HG03354 (cell line): Measurements from ENCODE around the gene THAP3.
"Not testable (repeated sequence)": the region's sequence is repeated elsewhere in the genome, so short reads cannot be mapped to it uniquely, and the experiment has no call there.

Experiments used
- ATAC-seq: cut with Tn5 transposase; IDR thresholded peaks from one replicate; pipeline ENCODE4 v1.9.1; 2021; ENCODE audit warnings: mild to moderate bottlenecking; ENCODE audit not compliant: unreplicated experiment, poor library complexity, severe bottlenecking

The THAP3 gene

DNA sequence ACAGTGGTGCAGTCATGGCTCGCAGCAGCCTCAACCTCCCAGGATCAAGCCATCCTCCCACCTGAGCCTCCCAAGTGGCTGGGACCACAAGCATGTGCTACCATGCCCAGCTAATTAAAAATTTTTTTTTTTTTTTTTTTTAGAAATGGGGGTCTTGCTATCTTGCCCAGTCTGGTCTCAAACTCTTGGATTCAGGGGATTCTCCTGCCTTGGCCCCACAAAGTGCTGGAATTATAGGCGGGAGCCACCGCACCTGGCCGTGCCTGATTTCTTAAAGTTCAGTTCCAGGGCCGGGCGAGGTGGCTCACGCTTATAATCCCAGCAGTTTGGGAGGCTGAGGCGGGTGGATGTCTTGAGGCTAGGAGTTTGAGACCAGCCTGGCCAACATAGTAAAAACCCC lies 6.4 kb downstream of the THAP3 start:
- no peak for ATAC-seq

DNA sequence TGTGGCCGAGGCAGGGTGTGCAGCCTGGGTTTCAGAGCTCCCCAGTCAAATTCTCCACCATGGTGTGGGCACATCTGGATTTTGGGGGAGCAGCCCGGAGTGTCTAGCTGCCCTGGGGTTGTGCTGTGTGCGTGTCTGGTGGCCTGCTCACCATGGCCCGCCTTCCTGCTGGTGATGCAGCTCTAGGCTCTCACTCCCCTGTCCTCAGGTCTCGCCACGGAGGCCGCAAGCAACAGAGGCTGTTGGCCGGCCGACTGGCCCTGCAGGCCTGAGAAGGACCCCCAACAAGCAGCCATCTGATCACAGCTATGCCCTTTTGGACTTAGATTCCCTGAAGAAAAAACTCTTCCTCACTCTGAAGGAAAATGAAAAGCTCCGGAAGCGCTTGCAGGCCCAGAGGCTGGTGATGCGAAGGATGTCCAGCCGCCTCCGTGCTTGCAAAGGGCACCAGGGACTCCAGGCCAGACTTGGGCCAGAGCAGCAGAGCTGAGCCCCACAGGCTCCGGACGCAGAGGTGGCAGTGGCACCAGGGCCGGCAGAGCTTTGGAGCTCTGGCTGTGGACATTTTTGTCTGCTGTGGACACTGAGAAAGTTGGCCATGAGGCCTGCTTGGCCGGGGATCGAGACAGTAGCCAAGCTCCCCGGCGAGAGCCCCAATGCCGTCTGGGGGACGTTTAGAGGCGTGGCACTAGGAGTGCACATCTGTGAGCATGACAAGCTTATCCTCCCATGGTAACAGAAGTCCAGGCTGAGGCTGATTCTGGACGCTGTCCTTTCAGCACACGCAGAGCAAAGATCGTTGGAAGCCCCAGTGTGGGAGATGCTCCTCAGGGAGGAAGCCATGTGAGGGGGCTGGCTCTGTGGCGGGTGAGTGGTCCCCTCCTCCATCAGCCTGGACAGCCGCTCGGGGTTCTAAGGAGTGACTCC lies 8.2 kb downstream of the THAP3 start:
- no peak for ATAC-seq

- ATAC-seq = no peak
Observed at GRCh38 chr1:6634371-6635052, 9.8 kb downstream of the THAP3 start.

- ATAC-seq = no peak
Observed at GRCh38 chr1:6635161-6635909, 10.7 kb downstream of the THAP3 start.

GRCh38 chr1:6635910-6636760 lies 11.5 kb downstream of the THAP3 start:
- no peak for ATAC-seq

DNA sequence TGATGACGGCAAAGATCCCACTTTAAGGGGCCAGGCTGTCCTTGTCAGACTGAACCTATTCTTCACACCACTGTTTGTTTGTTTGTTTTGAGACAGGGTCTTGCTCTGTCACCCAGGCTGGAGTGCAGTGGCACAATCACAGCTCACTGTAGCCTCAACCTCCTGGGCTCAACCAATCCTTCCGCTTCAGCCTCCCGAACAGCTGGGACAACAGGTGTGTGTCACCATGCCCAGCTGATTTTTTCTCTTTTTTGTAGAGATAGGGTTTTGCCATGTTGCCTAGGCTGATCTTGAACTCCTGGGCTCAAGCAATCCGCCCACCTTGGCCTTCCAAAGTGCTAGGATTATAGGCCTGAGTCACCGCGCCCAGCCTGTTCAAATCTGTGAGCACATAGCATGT lies 12.1 kb downstream of the THAP3 start:
- not testable (repeated sequence) for ATAC-seq

GRCh38 chr1:6637770-6638169 lies 13.1 kb downstream of the THAP3 start:
- ATAC-seq = no peak

DNA sequence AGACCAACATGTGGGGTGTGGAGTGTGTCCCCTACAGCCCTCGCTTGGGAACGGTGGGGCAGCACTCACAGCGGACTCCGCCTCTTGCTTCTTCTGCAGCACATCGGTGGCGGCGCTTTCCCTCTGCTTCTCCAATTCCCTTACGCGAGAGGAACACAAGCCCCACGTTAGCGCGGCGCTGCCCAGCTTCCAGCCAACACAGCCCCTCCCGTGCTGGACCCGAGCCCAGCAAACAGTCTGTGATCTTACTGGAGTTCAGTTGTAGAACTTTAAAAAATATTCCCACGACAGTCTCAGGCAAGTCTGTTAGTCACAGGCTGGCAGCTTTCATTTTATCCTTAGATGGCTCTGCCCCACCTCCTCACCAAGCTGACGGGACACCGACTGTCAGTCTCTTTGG lies 13.6 kb downstream of the THAP3 start:
- no peak for ATAC-seq

GRCh38 chr1:6640867-6641266 lies 16.2 kb downstream of the THAP3 start:
- not testable (repeated sequence) for ATAC-seq

- ATAC-seq = no peak
Observed at GRCh38 chr1:6645018-6645417, 20.4 kb downstream of the THAP3 start.

- no peak for ATAC-seq
Observed at GRCh38 chr1:6646499-6647148, 22.0 kb downstream of the THAP3 start.

- no peak for ATAC-seq
Observed at GRCh38 chr1:6648556-6648955, 23.9 kb downstream of the THAP3 start.

DNA sequence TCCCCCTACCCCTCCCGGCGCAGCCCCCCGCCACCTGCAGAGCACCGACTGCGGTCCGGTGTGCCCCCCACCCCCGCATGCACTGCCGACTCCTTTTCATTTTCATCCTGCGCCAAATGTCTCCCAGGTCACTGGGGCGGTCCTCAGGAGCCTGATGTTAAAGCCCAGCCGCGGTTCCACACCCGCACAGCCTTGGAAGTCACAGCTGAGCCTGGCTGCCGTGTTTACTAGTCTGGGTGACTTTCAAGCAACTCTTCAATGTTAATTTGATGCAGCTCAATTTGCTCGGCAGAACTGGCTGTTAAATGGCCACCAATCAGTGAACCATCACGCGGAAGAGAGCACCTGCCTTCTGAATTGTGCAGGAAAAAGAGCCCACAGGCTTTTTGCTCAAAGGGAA lies 27.2 kb downstream of the THAP3 start:
- ATAC-seq = no peak

DNA sequence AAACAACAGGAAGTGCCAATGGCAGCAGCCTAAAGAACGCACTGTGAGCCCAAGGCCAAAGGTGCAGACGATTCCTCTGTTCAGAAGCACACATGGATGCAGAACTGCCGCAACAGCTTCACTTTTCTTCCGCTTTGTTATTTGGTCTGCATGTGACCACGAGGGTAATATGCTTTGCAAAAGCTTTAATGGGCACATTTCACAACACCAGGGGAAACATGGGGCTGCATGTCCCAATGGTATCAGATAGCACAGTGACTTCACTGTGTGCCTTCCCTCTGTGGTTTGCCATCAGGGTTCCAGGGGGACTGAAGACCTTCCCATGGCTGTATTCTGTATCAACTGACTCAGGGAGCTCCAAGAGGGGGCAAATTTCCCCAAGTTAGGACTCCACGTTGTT lies 28.3 kb downstream of the THAP3 start:
- ATAC-seq = no peak

DNA sequence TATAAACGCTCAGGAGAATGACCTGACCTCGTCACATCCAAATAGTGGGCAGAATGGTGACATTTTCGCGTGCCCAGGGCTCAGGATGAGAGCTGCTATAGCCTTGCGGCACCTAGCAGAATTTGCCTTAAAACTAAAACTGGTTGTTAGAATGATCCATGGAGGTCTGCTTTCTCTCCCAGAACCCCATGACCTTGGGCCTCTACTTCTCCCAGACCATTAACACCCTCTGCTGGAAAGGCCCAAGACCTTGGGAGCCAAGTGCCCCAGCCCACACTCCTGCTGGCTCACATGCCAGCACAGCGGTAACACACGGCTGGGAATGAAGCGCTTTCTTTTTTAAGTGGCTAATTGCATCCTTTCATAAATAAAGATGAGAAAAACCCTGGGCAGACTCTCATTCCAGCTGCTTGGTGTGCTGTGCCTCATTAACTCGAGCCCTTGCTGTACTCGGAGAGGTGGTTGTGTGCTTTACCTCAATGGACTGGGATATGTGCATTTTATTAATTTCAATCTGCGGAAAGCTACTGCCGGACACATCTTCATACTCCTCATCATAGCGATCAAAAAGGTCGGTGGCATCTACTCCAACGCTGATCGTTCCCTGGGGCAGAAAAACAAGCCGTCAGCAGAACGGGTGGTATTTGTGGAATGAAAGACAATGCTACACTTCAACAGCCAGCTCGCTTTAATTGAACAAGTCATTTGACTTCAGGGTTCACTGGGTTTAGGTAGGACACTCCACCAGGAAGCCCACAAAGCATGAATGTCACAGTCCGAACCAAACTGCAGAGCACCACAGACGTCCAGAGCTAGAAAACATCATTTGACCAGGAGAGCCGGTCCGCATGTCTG lies 29.0 kb downstream of the THAP3 start:
- no peak for ATAC-seq

DNA sequence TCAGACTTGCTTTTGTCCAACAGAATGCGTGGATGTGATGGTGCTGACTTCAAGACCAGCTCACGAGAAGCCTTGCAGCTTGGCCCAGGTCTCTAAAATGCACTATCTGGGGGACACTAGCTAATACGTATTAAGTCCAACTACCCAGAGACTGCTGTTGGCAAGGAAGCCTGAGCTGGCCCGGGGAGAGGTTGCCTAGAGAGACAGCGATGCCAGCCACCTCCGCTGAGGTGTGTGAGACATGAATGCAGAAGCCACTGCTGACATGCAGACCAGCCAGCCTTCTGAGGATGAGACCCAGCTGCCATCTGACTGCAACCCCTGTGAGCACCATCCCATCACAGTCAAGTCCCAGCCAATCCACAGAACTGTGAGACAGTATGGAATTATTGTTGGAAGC lies 32.5 kb downstream of the THAP3 start:
- no peak for ATAC-seq

GRCh38 chr1:6658359-6659060 lies 33.8 kb downstream of the THAP3 start:
- no peak for ATAC-seq
